ENCODE measurements around the gene SLC4A1.

The SLC4A1 gene

DNA sequence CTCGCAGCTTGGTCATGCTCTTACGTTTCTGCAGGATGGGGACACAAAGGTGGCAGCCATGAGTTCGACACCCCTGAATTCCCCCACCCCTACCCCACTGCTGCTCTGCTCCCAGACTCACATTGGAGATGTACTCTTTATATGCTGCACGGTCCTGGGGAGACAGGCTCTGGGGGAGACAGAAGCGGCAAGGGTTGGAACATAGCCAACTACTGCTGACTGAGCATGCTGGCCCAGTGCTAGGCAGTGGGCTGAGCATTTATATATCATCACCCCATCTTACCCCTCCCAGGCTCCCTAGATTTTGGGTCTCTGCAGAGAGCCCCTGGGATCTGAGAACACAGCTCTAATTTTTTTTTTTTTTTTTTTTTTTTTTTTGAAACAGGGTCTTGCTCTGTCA, 60.2 kb downstream of the SLC4A1 start:
- Histone ChIP-seq H3K27ac (ENCODE audit: insufficient read depth, low read length, poor library complexity, severe bottlenecking) (no peak overlapping the region), H3K9me3 (ENCODE audit: control insufficient read depth, low read length) (no peaks in the 10 kb centered on the region), H3K4me1 (ENCODE audit: control insufficient read depth, insufficient read depth, low read length, poor library complexity, severe bottlenecking) (peaks cover 16% of the 10 kb centered on the region)

DNA sequence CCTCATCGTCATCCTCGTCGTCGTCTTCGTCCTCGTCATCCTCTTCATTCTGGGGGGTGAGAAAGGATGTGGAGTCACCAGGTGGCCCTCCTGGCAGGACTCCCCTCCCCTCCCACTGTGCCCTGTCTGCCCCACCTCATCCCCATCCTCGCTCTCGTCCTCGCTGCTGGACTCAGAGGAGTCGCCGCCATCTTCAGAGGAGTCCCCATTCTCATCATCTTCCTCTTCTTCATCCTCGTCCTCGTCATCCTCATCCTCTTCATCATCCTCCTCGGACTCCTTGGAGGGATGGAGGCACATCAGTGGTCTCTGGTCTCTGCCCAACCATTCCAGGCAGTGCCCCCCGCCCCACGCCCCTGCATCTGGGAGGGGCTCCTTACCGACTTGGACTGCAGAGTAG, 60.6 kb downstream of the SLC4A1 start:
- H3K36me3 ChIP-seq (ENCODE audit: control insufficient read depth, insufficient read depth, low read length): peaks cover 52% of the 10 kb centered on the region
- H3K27me3 ChIP-seq (replicated peaks; ENCODE audit: control insufficient read depth, insufficient read depth, low read length, poor library complexity, severe bottlenecking): no peaks in the 10 kb centered on the region
- H3K4me1 ChIP-seq (ENCODE audit: control insufficient read depth, insufficient read depth, low read length, poor library complexity, severe bottlenecking): peaks cover 16% of the 10 kb centered on the region
- no peak overlapping the region for H3K4me3 ChIP-seq (ENCODE audit: insufficient read depth, low read depth, low read length, poor library complexity, severe bottlenecking)
- no peak for DNase-seq
- no peaks in the 10 kb centered on the region for H3K9me3 ChIP-seq (ENCODE audit: control insufficient read depth, low read length)
- H3K27ac ChIP-seq (ENCODE audit: insufficient read depth, low read length, poor library complexity, severe bottlenecking): no peak overlapping the region

More for the DNA sequence above, 60.2 kb downstream of the SLC4A1 start:
- Histone ChIP-seq H3K27me3 (replicated peaks; ENCODE audit: control insufficient read depth, insufficient read depth, low read length, poor library complexity, severe bottlenecking) (no peaks in the 10 kb centered on the region), H3K4me3 (ENCODE audit: insufficient read depth, low read depth, low read length, poor library complexity, severe bottlenecking) (no peak overlapping the region), H3K36me3 (ENCODE audit: control insufficient read depth, insufficient read depth, low read length) (peaks cover 52% of the 10 kb centered on the region)
- DNase-seq: no peak

DNA sequence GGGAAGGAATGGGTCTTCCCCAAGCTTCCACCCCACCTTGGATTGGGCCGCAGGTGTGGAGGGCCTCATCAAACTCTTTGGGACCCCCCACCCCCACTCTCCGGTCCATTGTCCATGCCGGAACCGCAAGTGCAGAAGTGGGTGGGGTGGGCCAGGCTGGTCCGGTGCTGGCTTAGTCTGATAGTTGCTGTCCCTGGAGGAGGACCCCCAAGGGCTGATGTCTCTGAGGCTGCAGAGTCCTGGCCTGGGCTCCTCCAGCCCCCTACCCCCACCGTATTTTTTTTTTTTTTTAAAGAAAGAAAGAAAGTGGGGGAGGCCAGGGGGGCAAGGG, 61.1 kb downstream of the SLC4A1 start:
- Histone ChIP-seq H3K9me3 (ENCODE audit: control insufficient read depth, low read length) (no peaks in the 10 kb centered on the region), H3K27ac (ENCODE audit: insufficient read depth, low read length, poor library complexity, severe bottlenecking) (no peak overlapping the region), H3K36me3 (ENCODE audit: control insufficient read depth, insufficient read depth, low read length) (peaks cover 47% of the 10 kb centered on the region), H3K4me3 (ENCODE audit: insufficient read depth, low read depth, low read length, poor library complexity, severe bottlenecking) (no peak overlapping the region), H3K4me1 (ENCODE audit: control insufficient read depth, insufficient read depth, low read length, poor library complexity, severe bottlenecking) (peaks cover 16% of the 10 kb centered on the region), H3K27me3 (replicated peaks; ENCODE audit: control insufficient read depth, insufficient read depth, low read length, poor library complexity, severe bottlenecking) (no peaks in the 10 kb centered on the region)
- DNase-seq: no peak

DNA sequence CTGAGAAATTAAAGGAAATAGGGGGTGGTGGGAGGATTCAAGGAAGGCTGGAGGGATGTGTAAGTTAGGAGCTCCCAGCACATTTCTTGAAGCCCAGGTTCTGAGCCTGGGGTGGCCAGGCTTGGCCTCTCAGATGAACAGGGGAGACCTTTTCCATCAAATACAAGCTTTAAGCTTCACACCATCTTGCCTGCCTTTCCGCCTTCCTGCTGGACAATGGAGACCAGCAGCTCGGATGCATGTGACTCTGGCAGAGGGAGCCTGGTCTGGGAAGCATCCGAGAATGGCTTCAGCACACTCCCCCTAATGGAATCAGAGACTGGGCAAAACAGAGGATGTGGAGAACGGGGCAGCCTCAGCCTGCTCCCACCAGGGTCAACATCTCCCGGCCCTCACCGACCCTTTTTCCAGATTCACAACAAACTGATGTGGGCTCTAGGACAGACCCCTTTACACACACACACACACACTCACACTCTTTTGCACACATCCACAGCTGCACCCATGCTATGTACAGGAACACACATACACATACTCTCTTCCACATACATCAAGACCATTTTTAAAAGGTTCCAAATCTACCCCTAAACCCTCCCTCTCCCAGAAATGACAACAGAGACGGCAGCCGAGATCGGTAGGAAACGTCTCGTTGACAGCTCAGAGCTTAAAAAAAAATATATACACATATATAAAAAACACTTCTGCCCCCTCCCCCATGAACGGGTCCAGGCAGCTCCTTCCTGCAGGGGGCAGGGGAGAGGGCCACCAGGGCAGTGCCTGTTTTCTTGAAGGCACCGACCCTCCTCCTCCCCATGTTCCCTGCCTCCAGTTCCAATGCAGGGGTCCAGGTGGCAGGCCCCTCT, 61.7 kb downstream of the SLC4A1 start:
- DNase-seq: no peak
- Histone ChIP-seq H3K4me1 (ENCODE audit: control insufficient read depth, insufficient read depth, low read length, poor library complexity, severe bottlenecking) (peaks cover 15% of the 10 kb centered on the region), H3K27ac (ENCODE audit: insufficient read depth, low read length, poor library complexity, severe bottlenecking) (no peak overlapping the region), H3K9me3 (ENCODE audit: control insufficient read depth, low read length) (no peaks in the 10 kb centered on the region), H3K27me3 (replicated peaks; ENCODE audit: control insufficient read depth, insufficient read depth, low read length, poor library complexity, severe bottlenecking) (no peaks in the 10 kb centered on the region), H3K4me3 (ENCODE audit: insufficient read depth, low read depth, low read length, poor library complexity, severe bottlenecking) (no peak overlapping the region), H3K36me3 (ENCODE audit: control insufficient read depth, insufficient read depth, low read length) (peaks cover 41% of the 10 kb centered on the region)

DNA sequence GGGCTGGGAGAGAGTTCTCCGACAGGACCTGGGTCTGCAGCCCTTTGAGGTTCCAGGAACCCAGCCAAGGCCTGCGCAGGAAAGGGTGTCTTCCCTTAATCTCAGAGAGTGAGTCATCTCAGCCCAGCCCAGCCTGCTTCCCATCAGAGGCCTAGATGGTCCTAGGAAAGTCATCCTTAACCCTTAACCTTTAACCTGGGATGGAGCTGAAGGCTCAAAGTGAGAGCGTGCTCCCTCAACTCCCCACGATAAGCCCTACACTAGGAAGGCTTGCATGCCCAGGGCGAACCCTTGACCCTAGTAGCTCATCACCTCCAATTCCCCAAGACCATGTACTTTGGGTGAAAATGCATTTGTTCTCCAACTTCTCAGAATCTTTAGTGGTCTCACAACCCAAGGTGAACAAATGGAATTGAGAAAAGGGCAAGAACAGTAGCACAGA, 63.5 kb downstream of the SLC4A1 start:
- peaks cover 2% of the 10 kb centered on the region for H3K4me1 ChIP-seq (ENCODE audit: control insufficient read depth, insufficient read depth, low read length, poor library complexity, severe bottlenecking)
- DNase-seq: no peak

DNA sequence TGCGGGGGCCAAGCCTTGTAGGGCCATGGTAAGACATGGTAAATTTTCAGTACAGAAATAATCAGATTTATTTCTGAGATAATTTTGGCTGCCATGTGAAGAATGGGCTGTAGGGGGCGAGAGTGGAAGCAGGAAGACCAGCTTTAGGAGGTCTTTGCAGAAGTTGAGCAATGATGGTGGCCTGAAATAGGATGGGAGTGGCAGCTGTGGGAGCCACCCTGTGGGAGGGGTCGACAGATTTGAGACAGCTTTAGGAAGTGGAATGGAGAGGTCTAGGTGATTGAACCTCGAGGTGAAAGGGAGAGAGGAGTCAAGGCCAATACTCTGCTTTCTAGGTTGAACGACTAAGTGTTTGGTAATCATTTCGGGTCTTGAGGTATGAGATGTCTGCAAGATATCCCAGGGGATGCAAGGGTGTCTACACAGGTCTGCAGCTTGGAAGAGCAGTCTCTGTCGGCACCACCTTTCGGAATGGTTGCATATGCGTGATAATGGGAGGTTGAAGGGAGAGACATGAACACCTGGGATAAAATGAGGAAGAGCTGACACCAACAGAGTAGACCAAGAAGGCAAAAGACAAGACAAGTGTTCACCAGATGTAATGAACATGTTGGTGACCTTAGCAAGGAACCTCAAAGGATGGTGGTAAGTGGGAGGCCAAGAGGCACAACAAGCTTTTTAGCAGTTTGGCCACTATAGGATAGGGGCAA, 64.0 kb downstream of the SLC4A1 start:
- no peak for DNase-seq
- Histone ChIP-seq H3K36me3 (ENCODE audit: control insufficient read depth, insufficient read depth, low read length) (peaks cover 25% of the 10 kb centered on the region), H3K4me1 (ENCODE audit: control insufficient read depth, insufficient read depth, low read length, poor library complexity, severe bottlenecking) (peaks cover 2% of the 10 kb centered on the region)

More for the DNA sequence above, 63.5 kb downstream of the SLC4A1 start:
- H3K36me3 ChIP-seq (ENCODE audit: control insufficient read depth, insufficient read depth, low read length): peaks cover 31% of the 10 kb centered on the region
- H3K27ac ChIP-seq (ENCODE audit: insufficient read depth, low read length, poor library complexity, severe bottlenecking): no peak overlapping the region
- no peak overlapping the region for H3K4me3 ChIP-seq (ENCODE audit: insufficient read depth, low read depth, low read length, poor library complexity, severe bottlenecking)
- H3K9me3 ChIP-seq (ENCODE audit: control insufficient read depth, low read length): no peaks in the 10 kb centered on the region
- H3K27me3 ChIP-seq (replicated peaks; ENCODE audit: control insufficient read depth, insufficient read depth, low read length, poor library complexity, severe bottlenecking): no peaks in the 10 kb centered on the region

DNA sequence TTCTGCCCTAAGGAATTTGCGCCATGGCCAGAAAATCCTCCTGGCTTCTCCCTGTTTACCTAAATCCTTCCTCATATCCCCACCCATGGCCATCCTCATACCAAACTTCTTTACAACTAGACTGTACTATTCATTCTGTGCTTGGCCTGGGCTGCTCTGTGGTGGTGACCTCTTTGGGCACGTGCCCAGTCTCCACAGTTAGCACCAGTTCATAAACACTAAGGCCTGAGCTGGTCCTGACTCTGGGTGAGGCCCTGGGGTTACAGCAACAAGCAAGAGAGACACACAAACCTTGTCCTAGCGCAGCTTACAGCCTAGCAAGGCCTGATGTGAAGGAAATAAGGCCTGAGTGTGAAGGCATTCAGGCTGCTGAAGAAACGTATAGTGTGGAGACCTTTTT, 65.2 kb downstream of the SLC4A1 start:
- no peak for DNase-seq
- Histone ChIP-seq H3K27me3 (replicated peaks; ENCODE audit: control insufficient read depth, insufficient read depth, low read length, poor library complexity, severe bottlenecking) (no peaks in the 10 kb centered on the region), H3K27ac (ENCODE audit: insufficient read depth, low read length, poor library complexity, severe bottlenecking) (no peak overlapping the region), H3K36me3 (ENCODE audit: control insufficient read depth, insufficient read depth, low read length) (peaks cover 14% of the 10 kb centered on the region), H3K4me1 (ENCODE audit: control insufficient read depth, insufficient read depth, low read length, poor library complexity, severe bottlenecking) (peaks cover 9% of the 10 kb centered on the region), H3K4me3 (ENCODE audit: insufficient read depth, low read depth, low read length, poor library complexity, severe bottlenecking) (no peak overlapping the region), H3K9me3 (ENCODE audit: control insufficient read depth, low read length) (no peaks in the 10 kb centered on the region)

More for the DNA sequence above, 64.0 kb downstream of the SLC4A1 start:
- H3K27ac ChIP-seq (ENCODE audit: insufficient read depth, low read length, poor library complexity, severe bottlenecking): no peak overlapping the region
- H3K9me3 ChIP-seq (ENCODE audit: control insufficient read depth, low read length): no peaks in the 10 kb centered on the region
- no peaks in the 10 kb centered on the region for H3K27me3 ChIP-seq (replicated peaks; ENCODE audit: control insufficient read depth, insufficient read depth, low read length, poor library complexity, severe bottlenecking)
- H3K4me3 ChIP-seq (ENCODE audit: insufficient read depth, low read depth, low read length, poor library complexity, severe bottlenecking): no peak overlapping the region

DNA sequence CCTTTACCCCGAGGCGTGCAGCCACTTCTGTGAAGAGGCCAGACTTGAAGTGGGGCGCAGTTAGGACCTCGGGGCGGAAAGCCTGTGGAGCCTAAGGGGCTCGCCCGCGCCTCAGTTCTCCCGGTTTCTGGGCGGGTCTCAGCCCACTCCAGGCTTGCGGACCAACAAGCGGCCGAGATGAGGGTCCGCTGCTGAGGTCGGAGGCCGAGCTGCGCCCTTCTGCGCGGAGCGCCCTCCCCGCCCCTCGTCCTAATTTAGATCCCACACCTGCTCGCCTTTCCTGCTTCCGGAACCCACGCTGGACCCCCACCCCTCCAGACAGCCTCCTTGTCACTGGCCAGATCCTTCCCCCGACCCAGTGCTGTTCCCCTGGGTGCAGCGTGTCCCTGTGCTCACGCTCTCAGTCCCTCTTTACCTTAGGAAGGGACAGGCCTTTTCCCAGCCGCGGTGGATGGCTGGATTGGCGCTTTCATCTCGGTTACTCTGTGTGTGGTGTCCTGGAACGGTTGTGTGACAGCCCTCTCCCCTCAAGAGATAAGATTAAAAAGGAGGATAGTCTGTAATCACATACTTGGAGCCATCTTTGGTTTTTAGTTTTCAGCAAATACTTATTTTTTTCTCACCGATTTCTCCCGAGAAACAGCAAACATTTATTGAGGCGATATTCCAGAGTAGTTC, 67.3 kb downstream of the SLC4A1 start:
- H3K27ac ChIP-seq (ENCODE audit: insufficient read depth, low read length, poor library complexity, severe bottlenecking): peak overlapping the region; percentile 74
- peaks cover 8% of the 10 kb centered on the region for H3K36me3 ChIP-seq (ENCODE audit: control insufficient read depth, insufficient read depth, low read length)
- no peaks in the 10 kb centered on the region for H3K9me3 ChIP-seq (ENCODE audit: control insufficient read depth, low read length)
- H3K4me1 ChIP-seq (ENCODE audit: control insufficient read depth, insufficient read depth, low read length, poor library complexity, severe bottlenecking): peaks cover 11% of the 10 kb centered on the region
- H3K4me3 ChIP-seq (ENCODE audit: insufficient read depth, low read depth, low read length, poor library complexity, severe bottlenecking): peak overlapping the region; percentile 55
- no peak for DNase-seq
- H3K27me3 ChIP-seq (replicated peaks; ENCODE audit: control insufficient read depth, insufficient read depth, low read length, poor library complexity, severe bottlenecking): no peaks in the 10 kb centered on the region

DNA sequence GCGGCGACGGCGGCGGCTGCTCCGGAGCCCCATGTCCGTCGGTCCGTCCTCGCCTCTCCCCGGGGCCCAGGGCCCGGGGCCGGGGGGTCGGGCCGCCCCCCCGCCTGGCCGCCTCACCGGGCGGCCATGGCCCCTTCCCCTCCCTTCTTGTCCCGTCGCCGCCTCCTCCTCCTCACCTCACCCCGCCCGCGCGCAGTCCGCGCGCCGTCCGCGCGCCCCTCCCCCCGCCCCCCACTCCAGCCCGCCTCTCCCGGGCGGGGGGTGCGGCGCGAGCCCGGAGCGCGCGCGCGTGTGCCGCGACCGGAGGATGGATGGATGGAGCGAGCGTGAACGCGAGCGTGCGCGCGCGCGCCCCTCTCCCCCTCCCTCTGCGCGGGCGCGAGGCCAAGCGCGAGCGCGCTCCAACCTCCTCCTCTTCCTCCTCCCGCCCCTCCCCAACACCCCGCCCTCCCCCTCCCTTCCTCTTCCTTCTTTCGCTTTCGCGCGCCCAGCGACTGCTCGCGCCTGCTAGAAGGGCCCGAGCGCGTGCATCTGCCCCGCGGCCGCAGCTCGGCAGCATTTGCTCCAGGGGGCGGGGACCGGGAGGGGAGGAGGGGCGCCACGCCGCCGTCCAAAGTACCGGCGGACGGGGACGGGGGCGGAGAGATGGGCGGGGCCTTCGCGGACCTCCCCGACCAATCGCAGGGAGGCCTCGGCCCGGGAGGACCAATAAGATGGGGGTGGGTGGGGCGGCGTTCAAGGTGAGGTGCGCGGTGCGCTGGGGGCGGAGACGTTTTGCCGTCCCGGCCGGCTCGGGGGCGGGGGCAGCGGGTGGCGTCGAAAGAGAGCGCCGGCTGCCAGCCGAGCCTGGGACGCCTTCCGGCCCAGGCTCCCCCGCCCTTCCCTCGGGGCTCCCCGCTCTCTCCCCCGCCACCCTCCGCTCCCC, 68.1 kb downstream of the SLC4A1 start, which contains the start of gene ATXN7L3:
TSS of gene ATXN7L3 (minus strand) at position 332 of the 925 bp plus-strand sequence. CDS start 1,814 bp downstream, outside the sequence.
- DNase-seq: peak; percentile 99 to 100 (median 100)
- no peaks in the 10 kb centered on the region for H3K9me3 ChIP-seq (ENCODE audit: control insufficient read depth, low read length)
- H3K36me3 ChIP-seq (ENCODE audit: control insufficient read depth, insufficient read depth, low read length): peaks cover 16% of the 10 kb centered on the region
- H3K4me1 ChIP-seq (ENCODE audit: control insufficient read depth, insufficient read depth, low read length, poor library complexity, severe bottlenecking): peaks cover 11% of the 10 kb centered on the region
- peak within 1 kb of the TSS; percentile 79 for H3K4me3 ChIP-seq (ENCODE audit: insufficient read depth, low read depth, low read length, poor library complexity, severe bottlenecking)
- H3K27me3 ChIP-seq (replicated peaks; ENCODE audit: control insufficient read depth, insufficient read depth, low read length, poor library complexity, severe bottlenecking): no peaks in the 10 kb centered on the region
- peak within 1 kb of the TSS; percentile 74 for H3K27ac ChIP-seq (ENCODE audit: insufficient read depth, low read length, poor library complexity, severe bottlenecking)

Data from effector memory CD4-positive, alpha-beta T cell (primary cell).